ENCODE data around the gene DLD. TPM values are rescaled to one million over a fixed set of nuclear protein-coding genes. Genes with fewer than 3 reads are reported as not detected.
"Not testable (repeated sequence)": the region's sequence is repeated elsewhere in the genome, so short reads cannot be mapped to it uniquely, and the experiment has no call there.

DLD gene
- polyA plus RNA-seq, 2 of the 4 experiments (the other 2 are of a cell fraction): 129 to 179 TPM

- CTCF ChIA-PET: interaction anchor here (1.7 kb wide), 1 partner anchor 33 kb away, joined by 7 read pairs; no protein-coding TSS in a partner anchor
- TF ChIP-seq NFE2L2 (conservative IDR thresholded peaks at IDR 0.05; ENCODE audit: low read length) (no peak), TFCP2L1 (CRISPR knock-in tag; IDR thresholded peaks at IDR 0.05) (no peak), CBX8 (IDR thresholded peaks at IDR 0.05) (no peak), ATOH8 (CRISPR knock-in tag; IDR thresholded peaks at IDR 0.05; ENCODE audit: low read depth) (no peak), ZC3H11A (IDR thresholded peaks at IDR 0.05) (no peak)
- POLR2A ChIA-PET: no interaction called here
These were observed 44.7 kb upstream of the DLD start for GRCh38 chr7:107846324-107846723.

DNA sequence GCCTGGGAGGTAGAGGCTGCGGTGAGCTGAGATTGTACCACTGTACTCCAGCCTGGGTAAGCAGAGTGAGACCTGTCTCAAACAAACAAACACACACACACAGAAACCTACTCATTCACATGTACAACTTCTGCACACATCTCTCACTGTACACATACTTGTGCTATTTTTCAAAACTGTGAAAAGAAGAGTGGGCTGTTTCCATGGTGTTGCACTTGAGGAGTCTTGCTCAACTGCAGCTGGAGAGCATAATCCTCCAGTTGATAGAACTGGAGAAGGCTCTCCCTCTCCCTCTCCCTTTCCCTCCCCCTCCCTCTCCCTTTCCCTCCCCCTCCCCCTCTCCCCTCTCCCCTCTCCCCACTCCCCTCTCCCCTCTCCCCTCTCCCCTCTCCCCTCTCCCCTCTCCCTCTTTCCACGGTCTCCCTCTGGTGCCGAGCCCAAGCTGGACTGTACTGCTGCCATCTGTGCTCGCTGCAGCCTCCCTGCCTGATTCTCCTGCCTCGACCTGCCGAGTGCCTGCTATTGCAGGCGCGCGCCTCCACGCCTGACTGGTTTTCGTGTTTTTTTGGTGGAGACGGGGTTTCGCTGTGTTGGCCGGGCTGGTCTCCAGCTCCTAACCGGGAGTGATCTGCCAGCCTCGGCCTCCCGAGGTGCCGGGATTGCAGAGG lies 43.7 kb upstream of the DLD start:
- no peak for DNase-seq (ENCODE audit: low read depth in 1 of 2, low spot score in 1 of 2)
- WGBS (ENCODE audit: missing lambda C conversion rate): 74% methylated on average over 6 of the region's 18 CpGs

More at GRCh38 chr7:107846324-107846723, 44.7 kb upstream of the DLD start:
- H3K4me2 ChIP-seq: no peak overlapping the region
- no peaks in the 10 kb centered on the region for H3K9me3 ChIP-seq
- H3K4me3 ChIP-seq: no peak overlapping the region
- FAIRE-seq (no peak), DNase-seq (ENCODE audit: low read depth in 1 of 2, low spot score in 1 of 2) (no peak), ATAC-seq (no peak)
- H3K4me1 ChIP-seq: no peaks in the 10 kb centered on the region
- H3K27ac ChIP-seq: no peak overlapping the region

DNA sequence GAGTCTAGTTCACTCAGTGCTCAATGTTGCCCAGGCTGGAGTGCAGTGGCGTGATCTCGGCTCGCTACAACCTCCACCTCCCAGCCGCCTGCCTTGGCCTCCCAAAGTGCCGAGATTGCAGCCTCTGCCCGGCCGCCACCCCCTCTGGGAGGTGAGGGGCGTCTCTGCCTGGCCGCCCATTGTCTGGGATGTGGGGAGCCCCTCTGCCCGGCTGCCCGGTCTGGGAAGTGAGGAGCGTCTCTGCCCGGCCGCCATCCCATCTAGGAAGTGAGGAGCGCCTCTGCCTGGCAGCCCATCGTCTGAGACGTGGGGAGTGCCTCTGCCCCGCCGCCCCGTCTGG lies 43.2 kb upstream of the DLD start:
- no CpG with 5 or more reads among the region's 20 CpGs for WGBS (ENCODE audit: missing lambda C conversion rate)
- not testable (repeated sequence) for FAIRE-seq, ATAC-seq

More for the DNA sequence above, 43.7 kb upstream of the DLD start:
- H3K4me2 ChIP-seq: no peak overlapping the region
- H3K27ac ChIP-seq: no peak overlapping the region
- CTCF ChIA-PET: interaction anchor here (1.7 kb wide), 1 partner anchor 32 kb away, joined by 7 read pairs; no protein-coding TSS in a partner anchor
- FAIRE-seq: no peak
- no peaks in the 10 kb centered on the region for H3K4me1 ChIP-seq
- POLR2A ChIA-PET: no interaction called here
- H3K4me3 ChIP-seq: no peak overlapping the region
- TF ChIP-seq, protein P1, sequence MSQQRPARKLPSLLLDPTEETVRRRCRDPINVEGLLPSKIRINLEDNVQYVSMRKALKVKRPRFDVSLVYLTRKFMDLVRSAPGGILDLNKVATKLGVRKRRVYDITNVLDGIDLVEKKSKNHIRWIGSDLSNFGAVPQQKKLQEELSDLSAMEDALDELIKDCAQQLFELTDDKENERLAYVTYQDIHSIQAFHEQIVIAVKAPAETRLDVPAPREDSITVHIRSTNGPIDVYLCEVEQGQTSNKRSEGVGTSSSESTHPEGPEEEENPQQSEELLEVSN (IDR thresholded peaks at IDR 0.05; ENCODE audit: borderline replicate concordance, low read depth): no peak
- TF ChIP-seq CHD2 (IDR thresholded peaks at IDR 0.05; ENCODE audit: low read length, partially characterized antibody) (no peak), HDAC2 (IDR thresholded peaks at IDR 0.05) (no peak), MAZ (IDR thresholded peaks at IDR 0.05; ENCODE audit: borderline replicate concordance, low read depth, low read length) (no peak), ZFP36 (IDR thresholded peaks at IDR 0.05; ENCODE audit: borderline replicate concordance, partially characterized antibody) (no peak), CBX8 (IDR thresholded peaks at IDR 0.05) (no peak), PHF8 (IDR thresholded peaks at IDR 0.05; ENCODE audit: borderline replicate concordance, low read depth) (no peak), RARB (CRISPR knock-in tag; IDR thresholded peaks at IDR 0.05) (no peak), NFE2L2 (conservative IDR thresholded peaks at IDR 0.05; ENCODE audit: low read length) (no peak), REST (IDR thresholded peaks at IDR 0.05) (no peak), POLR2AphosphoS2 (conservative IDR thresholded peaks at IDR 0.05; ENCODE audit: low read length) (no peak), ATOH8 (CRISPR knock-in tag; IDR thresholded peaks at IDR 0.05; ENCODE audit: low read depth) (no peak), BHLHE40 (IDR thresholded peaks at IDR 0.05; ENCODE audit: low read depth, low read length) (no peak), SMC3 (IDR thresholded peaks at IDR 0.05) (no peak), RAD21 (conservative IDR thresholded peaks at IDR 0.05 in 1 of 2, IDR thresholded peaks at IDR 0.05 in 1 of 2) (no peak), HES2 (IDR thresholded peaks at IDR 0.05) (no peak), EHF (CRISPR knock-in tag; IDR thresholded peaks at IDR 0.05) (no peak)
- TF ChIP-seq, protein P2, sequence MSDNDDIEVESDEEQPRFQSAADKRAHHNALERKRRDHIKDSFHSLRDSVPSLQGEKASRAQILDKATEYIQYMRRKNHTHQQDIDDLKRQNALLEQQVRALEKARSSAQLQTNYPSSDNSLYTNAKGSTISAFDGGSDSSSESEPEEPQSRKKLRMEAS (IDR thresholded peaks at IDR 0.05): no peak
- ATAC-seq: no peak
- no peaks in the 10 kb centered on the region for H3K9me3 ChIP-seq

GRCh38 chr7:107848211-107848610 lies 42.8 kb upstream of the DLD start:
- H3K4me2 ChIP-seq; H3K4me1 ChIP-seq; H3K9me3 ChIP-seq; ATAC-seq; POLR2A ChIA-PET; CTCF ChIA-PET; FAIRE-seq; DNase-seq (ENCODE audit: low read depth in 1 of 2, low spot score in 1 of 2); H3K27ac ChIP-seq; H3K4me3 ChIP-seq: not testable (repeated sequence)
- WGBS (ENCODE audit: missing lambda C conversion rate): 78% methylated on average over 5 of the region's 31 CpGs

More for the DNA sequence above, 43.2 kb upstream of the DLD start:
- H3K9me3 ChIP-seq; H3K4me3 ChIP-seq; H3K4me1 ChIP-seq; POLR2A ChIA-PET; H3K4me2 ChIP-seq; CTCF ChIA-PET; DNase-seq (ENCODE audit: low read depth in 1 of 2, low spot score in 1 of 2); H3K27ac ChIP-seq: not testable (repeated sequence)
